ENCODE measurements around the gene TOMM20.

The TOMM20 gene

GRCh38 chr1:235133086-235133485 is 4.4 kb upstream of the TOMM20 start:
- Histone ChIP-seq H3K27ac (no peak overlapping the region), H3K4me3 (ENCODE audit: low read depth in 1 of 2, low read length in 1 of 2) (no peak overlapping the region), H3K36me3 (peaks cover 53% of the 10 kb centered on the region), H3K9me3 (no peaks in the 10 kb centered on the region), H3K27me3 (no peaks in the 10 kb centered on the region), H3K4me1 (ENCODE audit: control insufficient read depth in 1 of 2, insufficient read depth in 1 of 2, low read depth in 1 of 2, low read length in 1 of 2) (peaks cover 7% of the 10 kb centered on the region in 2 experiments)
- TF ChIP-seq CTCF (IDR thresholded peaks at IDR 0.05), result no peak

GRCh38 chr1:235131961-235132360 is 3.3 kb upstream of the TOMM20 start:
- Histone ChIP-seq H3K9me3 (no peaks in the 10 kb centered on the region), H3K36me3 (peaks cover 43% of the 10 kb centered on the region), H3K27me3 (no peaks in the 10 kb centered on the region), H3K27ac (no peak overlapping the region), H3K4me3 (ENCODE audit: low read depth in 1 of 2, low read length in 1 of 2) (no peak overlapping the region), H3K4me1 (ENCODE audit: control insufficient read depth in 1 of 2, insufficient read depth in 1 of 2, low read depth in 1 of 2, low read length in 1 of 2) (peaks cover 15 to 19% of the 10 kb centered on the region in 2 experiments)
- TF ChIP-seq CTCF (IDR thresholded peaks at IDR 0.05), result no peak

DNA sequence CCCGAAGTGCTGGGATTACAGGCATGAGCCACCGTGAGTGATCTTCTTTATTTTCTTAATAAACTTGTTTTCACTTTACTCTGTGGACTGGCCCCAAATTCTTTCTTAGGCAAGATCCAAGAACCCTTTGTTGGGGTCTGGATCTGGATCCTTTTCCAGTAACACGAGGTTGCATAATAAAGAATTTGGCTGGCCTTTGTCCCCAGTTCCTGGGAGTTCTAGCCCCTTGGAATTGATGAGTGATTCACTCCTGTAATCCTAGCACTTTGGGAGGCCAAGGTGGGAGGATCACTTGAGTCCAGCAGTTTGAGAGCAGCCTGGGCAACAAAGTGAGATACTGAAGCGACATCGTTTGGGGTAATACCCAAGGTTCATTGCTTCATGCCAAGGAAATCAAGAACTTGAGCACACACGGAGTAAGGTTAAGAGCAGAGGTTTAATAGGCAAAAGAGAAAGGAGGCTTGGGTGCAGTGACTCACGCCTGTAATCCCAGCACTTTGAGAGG is 2.2 kb upstream of the TOMM20 start:
- Histone ChIP-seq H3K4me3 (ENCODE audit: low read depth in 1 of 2, low read length in 1 of 2) (no peak overlapping the region), H3K27ac (no peak overlapping the region), H3K27me3 (no peaks in the 10 kb centered on the region), H3K36me3 (peaks cover 32% of the 10 kb centered on the region), H3K9me3 (no peaks in the 10 kb centered on the region), H3K4me1 (ENCODE audit: control insufficient read depth in 1 of 2, insufficient read depth in 1 of 2, low read depth in 1 of 2, low read length in 1 of 2) (peaks cover 15 to 20% of the 10 kb centered on the region in 2 experiments)
- no peak for TF ChIP-seq CTCF (IDR thresholded peaks at IDR 0.05)

DNA sequence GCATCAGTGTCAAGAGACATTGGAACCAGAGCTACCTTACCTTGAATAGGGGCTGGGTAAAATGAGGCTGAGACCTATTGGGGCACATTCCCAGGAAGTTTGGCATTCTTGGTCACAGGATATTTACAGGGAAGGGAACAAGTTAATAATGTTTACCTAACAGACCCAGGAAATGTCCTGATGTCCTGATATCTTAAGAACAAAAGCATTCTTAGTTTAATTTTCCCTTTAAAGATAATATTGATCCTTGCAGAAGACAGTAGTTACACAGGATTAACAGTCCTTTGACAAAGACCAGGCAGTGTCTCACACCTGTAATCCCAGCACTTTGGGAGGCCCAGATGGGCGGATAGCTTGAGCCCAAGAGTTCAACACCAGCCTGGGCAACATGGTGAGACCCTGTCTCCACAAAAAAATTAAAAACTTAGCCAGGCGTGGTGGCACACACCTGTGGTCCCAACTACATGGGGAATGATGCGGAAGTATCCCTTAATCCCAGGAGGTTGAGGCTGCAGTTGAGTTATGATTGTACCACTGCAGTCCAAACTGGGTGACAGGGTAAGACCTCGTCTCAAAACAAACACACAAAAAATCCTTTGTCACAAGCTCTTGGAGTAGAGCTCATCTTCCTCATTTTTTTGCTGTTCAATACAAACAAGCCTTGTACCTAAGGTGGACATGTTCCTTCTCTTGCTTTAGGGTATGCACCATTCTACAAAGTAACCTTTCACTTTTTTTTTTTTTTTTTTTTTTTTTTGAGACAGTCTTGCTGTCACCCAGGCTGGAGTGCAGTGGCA is 1.3 kb upstream of the TOMM20 start:
- no peak for TF ChIP-seq CTCF (IDR thresholded peaks at IDR 0.05)

GRCh38 chr1:235127732-235128455 is 743 bp downstream of the TOMM20 start:
- no peaks in the 10 kb centered on the region for H3K27me3 ChIP-seq
- H3K4me1 ChIP-seq (ENCODE audit: control insufficient read depth in 1 of 2, insufficient read depth in 1 of 2, low read depth in 1 of 2, low read length in 1 of 2), result peaks cover 15 to 20% of the 10 kb centered on the region in 2 experiments
- H3K27ac ChIP-seq, result peak overlapping the region; percentile 86
- H3K36me3 ChIP-seq, result peaks cover 6% of the 10 kb centered on the region
- H3K4me3 ChIP-seq (ENCODE audit: low read depth in 1 of 2, low read length in 1 of 2), result peak overlapping the region; percentile 89 to 92
- H3K9me3 ChIP-seq, result no peaks in the 10 kb centered on the region
- TF ChIP-seq CTCF (IDR thresholded peaks at IDR 0.05), result no peak

More for the DNA sequence above, 1.3 kb upstream of the TOMM20 start:
- Histone ChIP-seq H3K27me3 (no peaks in the 10 kb centered on the region), H3K9me3 (no peaks in the 10 kb centered on the region), H3K4me3 (ENCODE audit: low read depth in 1 of 2, low read length in 1 of 2) (no peak overlapping the region), H3K27ac (no peak overlapping the region), H3K4me1 (ENCODE audit: control insufficient read depth in 1 of 2, insufficient read depth in 1 of 2, low read depth in 1 of 2, low read length in 1 of 2) (peaks cover 15 to 20% of the 10 kb centered on the region in 2 experiments), H3K36me3 (peaks cover 23% of the 10 kb centered on the region)
